Medulla oblongata (tissue), 1 donor: ENCODE results near the gene CCDC97.
"Not testable (repeated sequence)": the region's sequence is repeated elsewhere in the genome, so short reads cannot be mapped to it uniquely, and the experiment has no call there.

Experiments
- DNase-seq: peaks from one replicate; pipeline ENCODE4 v3.0.0-alpha.2; 2015; ENCODE audit errors: extremely low spot score

The CCDC97 gene

GRCh38 chr19:41364524-41365391 lies 54.8 kb downstream of the CCDC97 start:
- peak; percentile 60 for DNase-seq

GRCh38 chr19:41366089-41366488 lies 56.1 kb downstream of the CCDC97 start:
- no peak for DNase-seq

GRCh38 chr19:41367848-41368301 lies 57.9 kb downstream of the CCDC97 start:
- no peak for DNase-seq

- DNase-seq = no peak
Measured at GRCh38 chr19:41369769-41370168, 59.8 kb downstream of the CCDC97 start.

- not testable (repeated sequence) for DNase-seq
Measured at GRCh38 chr19:41371119-41371518, 61.1 kb downstream of the CCDC97 start.

GRCh38 chr19:41371541-41371940 lies 61.6 kb downstream of the CCDC97 start:
- DNase-seq = no peak

- DNase-seq = no peak
Measured at GRCh38 chr19:41372501-41372900, 62.5 kb downstream of the CCDC97 start.

- peak; percentile 79 for DNase-seq
Measured at GRCh38 chr19:41373993-41374392, 64.0 kb downstream of the CCDC97 start.
